ENCODE measurements around the gene MRM1.

Gene MRM1

GRCh38 chr17:36631022-36631421 is 29.6 kb downstream of the MRM1 start:
- DNase-seq (ENCODE audit: low read depth), result no peak

- no peak for DNase-seq (ENCODE audit: low read depth)
Measured at GRCh38 chr17:36632916-36633771, 31.8 kb downstream of the MRM1 start.

GRCh38 chr17:36640346-36640745 is 39.0 kb downstream of the MRM1 start:
- DNase-seq (ENCODE audit: low read depth), result no peak

- DNase-seq (ENCODE audit: low read depth), result no peak
Measured at GRCh38 chr17:36640836-36641235, 39.5 kb downstream of the MRM1 start.

- no peak for DNase-seq (ENCODE audit: low read depth)
Measured at GRCh38 chr17:36641331-36641876, 40.0 kb downstream of the MRM1 start.

GRCh38 chr17:36641877-36642845 is 40.8 kb downstream of the MRM1 start:
- DNase-seq (ENCODE audit: low read depth), result no peak

GRCh38 chr17:36643086-36643685 is 41.8 kb downstream of the MRM1 start:
- no peak for DNase-seq (ENCODE audit: low read depth)

- no peak for DNase-seq (ENCODE audit: low read depth)
Measured at GRCh38 chr17:36645422-36645821, 44.0 kb downstream of the MRM1 start.

DNA sequence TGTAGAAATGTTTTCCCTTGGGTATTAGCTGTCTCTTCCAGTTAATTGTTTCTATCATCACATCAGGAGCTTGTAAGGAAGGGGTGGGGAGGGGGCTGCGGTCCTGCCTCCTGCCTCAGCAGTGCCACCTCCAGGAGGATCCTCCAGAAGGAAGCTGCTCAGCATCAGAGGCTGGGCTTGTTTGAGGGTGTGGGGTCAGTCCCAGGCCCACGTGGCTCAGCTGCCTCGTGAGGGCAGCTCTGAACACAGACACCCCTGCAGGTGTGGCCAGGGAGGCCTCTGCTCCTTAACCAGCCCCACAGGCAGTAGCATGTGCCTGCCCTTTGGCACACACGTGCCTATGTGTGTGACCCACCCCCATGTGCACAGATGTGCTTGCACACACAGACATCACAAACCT is 46.3 kb downstream of the MRM1 start:
- no peak for DNase-seq (ENCODE audit: low read depth)

GRCh38 chr17:36650096-36650775 is 48.9 kb downstream of the MRM1 start:
- no peak for DNase-seq (ENCODE audit: low read depth)

DNA sequence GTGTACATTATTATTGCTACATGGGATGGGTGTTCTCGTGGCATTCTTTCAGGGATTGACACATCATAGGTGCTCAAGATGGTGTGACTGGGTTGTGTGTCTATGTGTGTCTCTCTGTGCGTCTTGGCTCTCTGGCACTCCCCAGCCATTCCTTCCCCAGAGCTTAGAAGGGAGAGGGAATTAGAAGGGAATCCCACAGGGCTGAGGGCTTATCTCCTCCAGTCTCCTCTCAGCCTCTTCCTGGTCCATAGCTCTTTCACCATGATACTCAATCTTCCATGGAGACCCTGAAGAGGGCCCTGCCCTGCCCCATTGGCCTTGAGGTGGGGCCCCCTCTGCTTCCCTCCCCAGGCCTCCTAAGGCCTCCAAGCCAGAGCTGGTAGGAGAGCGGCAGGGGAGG is 52.0 kb downstream of the MRM1 start:
- no peak for DNase-seq (ENCODE audit: low read depth)

DNA sequence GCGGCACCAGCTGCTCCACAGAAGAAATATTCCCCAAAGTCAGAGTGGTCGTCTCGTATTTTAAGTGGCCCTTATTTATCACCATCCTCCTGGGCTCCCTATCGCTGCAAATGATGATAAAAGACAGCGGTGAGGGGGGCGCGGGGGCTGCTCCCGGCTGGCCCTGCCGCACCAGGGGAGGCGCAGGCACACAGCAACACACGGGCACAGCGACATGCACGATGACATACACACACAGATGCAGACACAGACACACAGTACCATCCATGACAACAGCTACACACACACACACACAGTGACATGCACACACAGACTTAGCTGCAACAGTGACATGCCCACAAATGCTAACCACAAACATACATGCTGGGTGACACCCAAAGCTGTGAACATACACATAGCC is 52.5 kb downstream of the MRM1 start:
- DNase-seq (ENCODE audit: low read depth), result no peak

- no peak for DNase-seq (ENCODE audit: low read depth)
Measured at GRCh38 chr17:36655726-36656125, 54.3 kb downstream of the MRM1 start.

GRCh38 chr17:36657390-36657762 is 56.0 kb downstream of the MRM1 start:
- no peak for DNase-seq (ENCODE audit: low read depth)

DNA sequence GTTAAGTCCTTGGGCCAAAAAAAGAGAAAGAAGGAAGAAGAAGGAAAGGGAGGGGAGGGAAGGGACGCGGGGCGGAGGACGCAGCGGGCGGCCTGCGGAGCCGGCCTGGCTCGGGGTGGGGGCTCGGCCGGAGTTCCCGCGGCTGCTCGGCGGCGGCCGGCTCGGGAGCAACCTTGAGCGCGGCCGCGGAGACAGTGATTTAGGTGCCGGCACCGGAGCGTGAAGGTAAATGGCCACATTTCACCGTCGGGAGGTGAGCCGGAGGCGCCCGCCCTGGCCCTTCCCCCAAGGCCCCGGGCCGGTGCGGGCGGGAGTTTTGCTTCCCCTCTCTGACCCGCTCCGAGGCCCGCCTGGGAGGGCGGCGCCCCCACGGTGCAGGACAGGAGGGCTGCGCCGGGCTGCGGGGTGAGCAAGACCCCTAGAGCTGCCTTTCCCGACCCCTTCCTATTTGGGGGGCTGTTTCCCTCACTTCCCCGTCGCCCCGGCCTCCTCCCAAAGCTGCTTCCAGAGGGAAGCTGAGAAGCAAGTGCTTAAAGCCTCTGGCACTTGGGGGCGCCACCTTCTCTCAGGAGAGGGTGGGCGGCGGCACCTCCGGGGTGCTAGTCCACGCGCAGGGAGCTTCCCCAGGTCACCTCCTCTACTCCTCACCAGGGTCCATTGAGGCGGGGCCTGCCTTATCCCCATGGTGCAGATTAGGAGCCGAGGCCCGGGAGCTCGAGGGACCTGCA is 56.5 kb downstream of the MRM1 start:
- no peak for DNase-seq (ENCODE audit: low read depth)
